Activated CD8-positive, alpha-beta memory T cell treated with anti-CD3 and anti-CD28 coated beads, Interleukin-2, amount 50 U/mL, for 1 hour (primary cell): ENCODE measurements around the gene CA11.
A peak's percentile ranks its signal among the peaks of the same experiment; 100 is the strongest.
"Not testable (repeated sequence)": the region's sequence is repeated elsewhere in the genome, so short reads cannot be mapped to it uniquely, and the experiment has no call there.

Experiments used
- DNase-seq: peaks from one replicate; pipeline ENCODE4 v3.0.0-alpha.2; 2020; ENCODE audit errors: extremely low read depth

The CA11 gene

GRCh38 chr19:48669903-48670668 is 24.1 kb upstream of the CA11 start:
- no peak for DNase-seq

- no peak for DNase-seq
Observed at GRCh38 chr19:48668761-48669160, 22.8 kb upstream of the CA11 start.

- no peak for DNase-seq
Observed at GRCh38 chr19:48668332-48668731, 22.3 kb upstream of the CA11 start.

- DNase-seq = no peak
Observed at GRCh38 chr19:48665786-48666185, 19.8 kb upstream of the CA11 start.

GRCh38 chr19:48664476-48664875 is 18.5 kb upstream of the CA11 start:
- no peak for DNase-seq

- DNase-seq = no peak
Observed at GRCh38 chr19:48663667-48664066, 17.7 kb upstream of the CA11 start.

GRCh38 chr19:48661711-48662090 is 15.7 kb upstream of the CA11 start:
- DNase-seq = no peak

- peak; percentile 64 for DNase-seq
Observed at GRCh38 chr19:48660852-48661710, 15.1 kb upstream of the CA11 start.

- no peak for DNase-seq
Observed at GRCh38 chr19:48659768-48660167, 13.8 kb upstream of the CA11 start.

GRCh38 chr19:48658483-48658882 is 12.5 kb upstream of the CA11 start:
- no peak for DNase-seq

- DNase-seq = not testable (repeated sequence)
Observed at GRCh38 chr19:48657828-48658227, 11.8 kb upstream of the CA11 start.

- no peak for DNase-seq
Observed at GRCh38 chr19:48656840-48657474, 11.0 kb upstream of the CA11 start.

GRCh38 chr19:48654299-48655059 is 8.5 kb upstream of the CA11 start:
- DNase-seq = no peak

- no peak for DNase-seq
Observed at GRCh38 chr19:48651683-48652048, 5.7 kb upstream of the CA11 start.

- DNase-seq = no peak
Observed at GRCh38 chr19:48650974-48651682, 5.1 kb upstream of the CA11 start.

GRCh38 chr19:48648134-48648533 is 2.1 kb upstream of the CA11 start:
- DNase-seq = no peak

GRCh38 chr19:48646722-48647216 is 782 bp upstream of the CA11 start:
- DNase-seq = no peak

- no peak for DNase-seq
Observed at GRCh38 chr19:48645620-48646000, 377 bp downstream of the CA11 start.

- DNase-seq = peak; percentile 48
Observed at GRCh38 chr19:48644839-48645619, 958 bp downstream of the CA11 start.

- DNase-seq = no peak
Observed at GRCh38 chr19:48644355-48644754, 1.6 kb downstream of the CA11 start.
